ENCODE measurements around the gene KCNH6.

The KCNH6 gene

DNA sequence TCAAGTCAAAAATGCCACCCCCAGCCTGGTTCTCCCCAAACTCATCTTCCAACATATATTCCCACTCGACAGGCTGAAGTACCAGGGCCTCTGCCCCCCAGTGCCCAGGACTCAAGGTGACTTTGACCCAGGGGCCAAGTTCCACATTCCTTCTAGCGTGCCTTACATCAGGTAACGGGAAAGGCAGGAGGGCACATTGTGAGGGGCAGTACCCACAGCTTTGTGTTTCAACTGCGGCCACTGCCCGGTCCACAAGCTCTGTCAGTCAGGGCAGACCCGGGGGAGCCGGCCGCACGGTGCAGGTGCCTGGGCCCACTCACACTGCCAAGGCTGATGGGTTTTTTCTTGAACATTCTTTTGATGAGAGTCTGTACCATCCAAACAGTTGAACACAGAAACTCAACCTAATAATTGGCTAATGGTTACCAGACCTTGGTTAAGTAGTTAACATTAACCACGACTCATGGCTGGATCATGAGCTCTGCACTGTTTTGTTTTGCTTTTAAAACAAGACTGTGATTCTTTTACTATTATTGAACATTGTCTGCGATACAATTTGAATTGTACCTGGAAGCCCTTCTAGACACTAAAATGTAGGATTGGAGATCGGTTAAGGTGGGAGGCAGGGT lies 28.7 kb upstream of the KCNH6 start:
- Mint-ChIP-seq H3K27me3 (ENCODE audit: low read depth, poor library complexity) (peaks cover 17% of the 10 kb centered on the region), H3K4me3 (no peak overlapping the region), H3K9me3 (no peaks in the 10 kb centered on the region), H3K4me1 (peaks cover 7% of the 10 kb centered on the region), H3K36me3 (ENCODE audit: low read depth) (no peaks in the 10 kb centered on the region), H3K27ac (no peak overlapping the region)
- no peak for DNase-seq
- TF ChIP-seq, protein P1, sequence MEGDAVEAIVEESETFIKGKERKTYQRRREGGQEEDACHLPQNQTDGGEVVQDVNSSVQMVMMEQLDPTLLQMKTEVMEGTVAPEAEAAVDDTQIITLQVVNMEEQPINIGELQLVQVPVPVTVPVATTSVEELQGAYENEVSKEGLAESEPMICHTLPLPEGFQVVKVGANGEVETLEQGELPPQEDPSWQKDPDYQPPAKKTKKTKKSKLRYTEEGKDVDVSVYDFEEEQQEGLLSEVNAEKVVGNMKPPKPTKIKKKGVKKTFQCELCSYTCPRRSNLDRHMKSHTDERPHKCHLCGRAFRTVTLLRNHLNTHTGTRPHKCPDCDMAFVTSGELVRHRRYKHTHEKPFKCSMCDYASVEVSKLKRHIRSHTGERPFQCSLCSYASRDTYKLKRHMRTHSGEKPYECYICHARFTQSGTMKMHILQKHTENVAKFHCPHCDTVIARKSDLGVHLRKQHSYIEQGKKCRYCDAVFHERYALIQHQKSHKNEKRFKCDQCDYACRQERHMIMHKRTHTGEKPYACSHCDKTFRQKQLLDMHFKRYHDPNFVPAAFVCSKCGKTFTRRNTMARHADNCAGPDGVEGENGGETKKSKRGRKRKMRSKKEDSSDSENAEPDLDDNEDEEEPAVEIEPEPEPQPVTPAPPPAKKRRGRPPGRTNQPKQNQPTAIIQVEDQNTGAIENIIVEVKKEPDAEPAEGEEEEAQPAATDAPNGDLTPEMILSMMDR (IDR thresholded peaks at IDR 0.05): no peak

DNA sequence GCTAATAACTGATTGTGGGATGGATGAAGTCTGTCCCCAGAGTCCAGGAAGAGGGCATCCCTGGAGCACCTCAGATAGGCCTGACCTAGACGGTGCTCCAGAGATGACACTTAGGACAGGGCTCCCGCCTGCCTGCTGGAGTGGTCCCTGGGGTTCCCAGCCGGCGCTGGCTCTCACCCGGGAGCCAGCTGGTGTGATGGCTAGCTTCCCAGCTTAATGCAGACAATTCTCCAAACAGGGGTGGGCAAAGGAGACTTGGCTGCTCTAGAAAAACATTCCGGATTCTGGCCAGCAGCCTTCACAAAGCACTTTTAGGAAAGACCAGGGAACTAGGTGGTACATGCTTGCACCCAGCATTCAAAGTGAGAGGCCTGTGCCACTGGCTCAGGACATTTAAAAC lies 27.7 kb upstream of the KCNH6 start:
- TF ChIP-seq, protein P1 (IDR thresholded peaks at IDR 0.05): no peak
- no peaks in the 10 kb centered on the region for H3K9me3 Mint-ChIP-seq
- no peaks in the 10 kb centered on the region for H3K36me3 Mint-ChIP-seq (ENCODE audit: low read depth)
- no peak for DNase-seq
- no peak overlapping the region for H3K27ac Mint-ChIP-seq
- H3K27me3 Mint-ChIP-seq (ENCODE audit: low read depth, poor library complexity): peaks cover 22% of the 10 kb centered on the region
- H3K4me1 Mint-ChIP-seq: peaks cover 7% of the 10 kb centered on the region
- H3K4me3 Mint-ChIP-seq: no peak overlapping the region

DNA sequence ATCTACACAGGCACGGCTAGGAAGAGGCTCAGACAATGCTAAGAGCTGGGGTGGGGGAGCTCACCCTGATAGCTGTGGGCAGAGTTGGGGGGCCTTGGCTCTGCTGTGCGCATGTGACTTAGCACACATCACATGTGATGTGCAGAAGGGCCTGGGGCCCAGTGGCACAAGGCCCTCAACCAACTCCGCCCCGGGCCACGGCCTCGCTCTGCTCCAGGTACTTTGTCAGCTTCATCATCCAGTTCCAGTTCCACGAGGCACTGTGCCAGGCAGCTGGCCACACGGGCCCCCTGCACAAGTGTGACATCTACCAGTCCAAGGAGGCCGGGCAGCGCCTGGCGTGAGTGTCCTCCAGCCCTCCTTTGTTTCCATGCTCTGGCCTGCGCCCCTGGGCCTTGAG lies 27.0 kb upstream of the KCNH6 start:
- H3K9me3 Mint-ChIP-seq: no peaks in the 10 kb centered on the region
- DNase-seq: no peak
- H3K36me3 Mint-ChIP-seq (ENCODE audit: low read depth): no peaks in the 10 kb centered on the region
- no peak overlapping the region for H3K27ac Mint-ChIP-seq
- peaks cover 28% of the 10 kb centered on the region for H3K27me3 Mint-ChIP-seq (ENCODE audit: low read depth, poor library complexity)
- no peak overlapping the region for H3K4me3 Mint-ChIP-seq
- peaks cover 7% of the 10 kb centered on the region for H3K4me1 Mint-ChIP-seq
- TF ChIP-seq, protein P1 (IDR thresholded peaks at IDR 0.05): no peak

DNA sequence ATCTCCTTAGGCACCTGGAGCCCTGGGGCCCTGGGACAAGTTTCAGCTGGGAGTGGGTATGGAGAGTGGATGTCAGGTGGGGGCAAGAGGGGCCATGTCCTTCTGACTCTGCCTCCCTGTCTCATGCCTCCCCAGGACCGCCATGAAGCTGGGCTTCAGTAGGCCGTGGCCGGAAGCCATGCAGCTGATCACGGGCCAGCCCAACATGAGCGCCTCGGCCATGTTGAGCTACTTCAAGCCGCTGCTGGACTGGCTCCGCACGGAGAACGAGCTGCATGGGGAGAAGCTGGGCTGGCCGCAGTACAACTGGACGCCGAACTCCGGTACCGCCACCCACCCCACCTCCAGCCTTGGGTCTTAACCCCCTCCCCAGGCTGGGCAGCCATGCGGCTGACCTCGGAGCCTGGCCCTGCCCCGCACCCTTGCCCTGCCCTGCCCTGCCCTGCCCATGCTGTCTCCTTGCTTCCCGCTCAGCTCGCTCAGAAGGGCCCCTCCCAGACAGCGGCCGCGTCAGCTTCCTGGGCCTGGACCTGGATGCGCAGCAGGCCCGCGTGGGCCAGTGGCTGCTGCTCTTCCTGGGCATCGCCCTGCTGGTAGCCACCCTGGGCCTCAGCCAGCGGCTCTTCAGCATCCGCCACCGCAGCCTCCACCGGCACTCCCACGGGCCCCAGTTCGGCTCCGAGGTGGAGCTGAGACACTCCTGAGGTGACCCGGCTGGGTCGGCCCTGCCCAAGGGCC lies 26.3 kb upstream of the KCNH6 start:
- H3K27ac Mint-ChIP-seq: no peak overlapping the region
- peaks cover 30% of the 10 kb centered on the region for H3K27me3 Mint-ChIP-seq (ENCODE audit: low read depth, poor library complexity)
- H3K4me1 Mint-ChIP-seq: peaks cover 7% of the 10 kb centered on the region
- H3K36me3 Mint-ChIP-seq (ENCODE audit: low read depth): no peaks in the 10 kb centered on the region
- no peaks in the 10 kb centered on the region for H3K9me3 Mint-ChIP-seq
- TF ChIP-seq, protein P1 (IDR thresholded peaks at IDR 0.05): no peak
- no peak for DNase-seq
- H3K4me3 Mint-ChIP-seq: no peak overlapping the region

DNA sequence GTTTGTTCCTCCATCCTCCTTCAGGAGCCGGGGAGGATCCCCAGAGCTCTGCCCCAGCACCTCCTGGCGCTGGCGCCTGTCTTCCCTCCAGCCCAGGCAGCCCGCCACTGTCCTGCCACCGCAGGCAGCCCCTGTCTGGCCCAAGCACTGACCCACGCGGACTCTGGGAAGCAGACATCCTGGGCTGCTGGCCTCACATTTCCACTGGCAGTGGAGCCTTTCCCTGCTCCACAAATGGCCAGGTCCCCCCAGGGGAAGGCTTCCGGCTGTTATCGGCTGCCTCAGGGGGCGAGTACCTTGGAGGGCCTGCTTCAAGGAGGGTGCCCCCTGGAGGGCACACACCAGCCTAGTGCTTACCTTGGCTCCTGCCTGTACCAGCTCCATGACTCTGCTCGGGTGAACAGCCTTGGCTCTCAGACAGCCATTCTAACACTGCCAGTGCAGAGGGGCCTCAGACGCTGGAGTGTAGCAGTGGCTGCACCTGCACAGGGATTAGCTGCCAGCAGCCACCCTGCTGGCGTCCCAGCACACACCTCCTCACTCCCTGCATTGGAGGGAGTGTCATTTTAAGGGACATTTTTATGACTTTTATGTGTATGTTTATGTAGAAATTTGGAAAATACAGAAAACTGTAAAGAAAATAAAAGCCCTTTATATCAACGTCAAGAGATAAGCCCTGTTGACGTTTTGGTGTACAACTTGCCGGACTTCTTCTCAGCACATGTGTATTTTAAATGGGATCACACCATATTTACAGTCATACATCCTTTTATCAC lies 25.3 kb upstream of the KCNH6 start:
- TF ChIP-seq, protein P1 (IDR thresholded peaks at IDR 0.05): peak; percentile 20
- Mint-ChIP-seq H3K4me3 (no peak overlapping the region), H3K36me3 (ENCODE audit: low read depth) (no peaks in the 10 kb centered on the region), H3K4me1 (peaks cover 7% of the 10 kb centered on the region), H3K27ac (no peak overlapping the region), H3K27me3 (ENCODE audit: low read depth, poor library complexity) (peaks cover 36% of the 10 kb centered on the region), H3K9me3 (no peaks in the 10 kb centered on the region)
- DNase-seq: peak; percentile 35

Measured in nephron progenitor cell (in vitro differentiated cells).